ENCODE measurements around the gene HBP1.

- no peak for TF ChIP-seq CTCF (IDR thresholded peaks at IDR 0.05)
- TF ChIP-seq POLR2A (IDR thresholded peaks at IDR 0.05) = no peak
- TF ChIP-seq EP300 (IDR thresholded peaks at IDR 0.05) = no peak
- no peak for TF ChIP-seq POLR2AphosphoS5 (IDR thresholded peaks at IDR 0.05)
Measured at GRCh38 chr7:107186240-107186639, 17.4 kb downstream of the HBP1 start.

Measured in stomach (tissue), 4 donors.